ENCODE data around the gene PRR5L. TPM values are rescaled to one million over a fixed set of nuclear protein-coding genes. Genes with fewer than 3 reads are reported as not detected.

The PRR5L gene
- total RNA-seq, 1 donor from 2014 or later: 103 TPM

- TF ChIP-seq CTCF (IDR thresholded peaks at IDR 0.05): no peak
- peaks cover 8% of the 10 kb centered on the region for H3K27me3 Mint-ChIP-seq (ENCODE audit: unreplicated experiment)
- H3K4me1 Mint-ChIP-seq (ENCODE audit: unreplicated experiment): peaks cover 37% of the 10 kb centered on the region
- DNase-seq (ENCODE audit: extremely low spot score, unreplicated experiment): no peak
- no peak overlapping the region for H3K4me3 Mint-ChIP-seq (ENCODE audit: unreplicated experiment)
- H3K9me3 Mint-ChIP-seq (ENCODE audit: unreplicated experiment): peaks cover 3% of the 10 kb centered on the region
- H3K27ac Mint-ChIP-seq (ENCODE audit: unreplicated experiment): no peak overlapping the region
- no peaks in the 10 kb centered on the region for H3K36me3 Mint-ChIP-seq (ENCODE audit: unreplicated experiment)
Observed at GRCh38 chr11:36253238-36253637, 42.9 kb upstream of the PRR5L start.

- no peak for TF ChIP-seq CTCF (IDR thresholded peaks at IDR 0.05)
- Mint-ChIP-seq H3K4me1 (ENCODE audit: unreplicated experiment) (peaks cover 25% of the 10 kb centered on the region), H3K27me3 (ENCODE audit: unreplicated experiment) (peaks cover 8% of the 10 kb centered on the region), H3K27ac (ENCODE audit: unreplicated experiment) (no peak overlapping the region), H3K36me3 (ENCODE audit: unreplicated experiment) (no peaks in the 10 kb centered on the region), H3K9me3 (ENCODE audit: unreplicated experiment) (peaks cover 3% of the 10 kb centered on the region), H3K4me3 (ENCODE audit: unreplicated experiment) (no peak overlapping the region)
- no peak for DNase-seq (ENCODE audit: extremely low spot score, unreplicated experiment)
Observed at GRCh38 chr11:36254713-36255112, 41.4 kb upstream of the PRR5L start.

GRCh38 chr11:36257351-36257750 is 38.7 kb upstream of the PRR5L start:
- H3K4me3 Mint-ChIP-seq (ENCODE audit: unreplicated experiment): no peak overlapping the region
- peaks cover 8% of the 10 kb centered on the region for H3K27me3 Mint-ChIP-seq (ENCODE audit: unreplicated experiment)
- no peaks in the 10 kb centered on the region for H3K36me3 Mint-ChIP-seq (ENCODE audit: unreplicated experiment)
- DNase-seq (ENCODE audit: extremely low spot score, unreplicated experiment): no peak
- peaks cover 17% of the 10 kb centered on the region for H3K4me1 Mint-ChIP-seq (ENCODE audit: unreplicated experiment)
- H3K9me3 Mint-ChIP-seq (ENCODE audit: unreplicated experiment): no peaks in the 10 kb centered on the region
- no peak for TF ChIP-seq CTCF (IDR thresholded peaks at IDR 0.05)
- H3K27ac Mint-ChIP-seq (ENCODE audit: unreplicated experiment): no peak overlapping the region

- H3K4me1 Mint-ChIP-seq (ENCODE audit: unreplicated experiment): peaks cover 11% of the 10 kb centered on the region
- TF ChIP-seq CTCF (IDR thresholded peaks at IDR 0.05): peak; percentile 83
- H3K9me3 Mint-ChIP-seq (ENCODE audit: unreplicated experiment): no peaks in the 10 kb centered on the region
- H3K27ac Mint-ChIP-seq (ENCODE audit: unreplicated experiment): no peak overlapping the region
- H3K27me3 Mint-ChIP-seq (ENCODE audit: unreplicated experiment): peaks cover 14% of the 10 kb centered on the region
- H3K36me3 Mint-ChIP-seq (ENCODE audit: unreplicated experiment): no peaks in the 10 kb centered on the region
- no peak overlapping the region for H3K4me3 Mint-ChIP-seq (ENCODE audit: unreplicated experiment)
- DNase-seq (ENCODE audit: extremely low spot score, unreplicated experiment): peak; percentile 87
Observed at GRCh38 chr11:36258730-36259360, 37.2 kb upstream of the PRR5L start.

GRCh38 chr11:36261094-36261493 is 35.0 kb upstream of the PRR5L start:
- no peak overlapping the region for H3K4me3 Mint-ChIP-seq (ENCODE audit: unreplicated experiment)
- no peak for TF ChIP-seq CTCF (IDR thresholded peaks at IDR 0.05)

More at GRCh38 chr11:36261094-36261493, 35.0 kb upstream of the PRR5L start:
- no peak for DNase-seq (ENCODE audit: extremely low spot score, unreplicated experiment)
- Mint-ChIP-seq H3K4me1 (ENCODE audit: unreplicated experiment) (peaks cover 4% of the 10 kb centered on the region), H3K36me3 (ENCODE audit: unreplicated experiment) (no peaks in the 10 kb centered on the region), H3K9me3 (ENCODE audit: unreplicated experiment) (no peaks in the 10 kb centered on the region), H3K27me3 (ENCODE audit: unreplicated experiment) (peaks cover 20% of the 10 kb centered on the region), H3K27ac (ENCODE audit: unreplicated experiment) (no peak overlapping the region)
